ENCODE results near the gene OR2V2.

DNA sequence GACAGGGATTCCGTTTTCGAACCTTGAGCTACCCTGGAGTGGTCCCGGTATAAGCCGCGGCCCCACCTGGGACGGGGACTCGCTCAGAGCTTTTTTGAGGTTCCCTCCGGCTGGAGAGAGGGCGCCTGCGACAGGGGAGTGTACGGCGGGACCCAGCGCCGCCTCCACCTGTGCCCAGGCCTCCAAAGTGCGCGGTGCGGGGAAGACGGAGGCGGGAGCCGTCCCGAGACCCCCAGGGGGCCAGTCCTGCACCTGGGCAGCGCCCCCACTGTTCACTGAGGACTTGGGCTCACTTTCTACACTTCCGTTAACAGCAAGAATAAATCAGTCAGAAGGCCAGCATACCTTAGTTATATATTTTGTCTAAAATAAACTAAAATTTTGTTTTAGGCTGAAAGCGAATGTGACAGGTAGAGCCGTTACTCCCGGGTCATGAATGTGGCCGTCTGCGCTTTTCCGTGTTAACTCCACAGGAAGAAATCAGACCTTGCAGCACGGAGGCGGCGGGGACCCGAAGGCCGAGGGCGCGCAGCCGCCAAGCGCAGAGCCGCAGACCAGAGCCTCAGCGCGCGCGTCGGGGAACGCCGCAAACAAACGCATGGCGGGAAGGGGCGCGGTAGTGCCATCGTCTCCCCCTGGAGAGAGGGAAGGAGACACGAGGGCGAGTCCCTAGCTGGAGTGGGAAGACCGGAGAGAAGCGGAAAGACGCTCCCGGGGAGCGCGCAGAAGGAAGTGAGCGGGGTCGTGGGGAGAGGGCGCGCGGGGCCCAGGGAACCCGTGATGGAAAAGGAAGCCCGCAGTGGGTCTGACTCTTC lies 43.5 kb downstream of the OR2V2 start:
- TF ChIP-seq POLR2AphosphoS5 (IDR thresholded peaks at IDR 0.05) (peak; percentile 7), TAF1 (IDR thresholded peaks at IDR 0.05; ENCODE audit: low read depth) (no peak), MXI1 (conservative IDR thresholded peaks at IDR 0.05; ENCODE audit: poor library complexity, severe bottlenecking) (peak; percentile 56)
- TF ChIP-seq, protein P1, sequence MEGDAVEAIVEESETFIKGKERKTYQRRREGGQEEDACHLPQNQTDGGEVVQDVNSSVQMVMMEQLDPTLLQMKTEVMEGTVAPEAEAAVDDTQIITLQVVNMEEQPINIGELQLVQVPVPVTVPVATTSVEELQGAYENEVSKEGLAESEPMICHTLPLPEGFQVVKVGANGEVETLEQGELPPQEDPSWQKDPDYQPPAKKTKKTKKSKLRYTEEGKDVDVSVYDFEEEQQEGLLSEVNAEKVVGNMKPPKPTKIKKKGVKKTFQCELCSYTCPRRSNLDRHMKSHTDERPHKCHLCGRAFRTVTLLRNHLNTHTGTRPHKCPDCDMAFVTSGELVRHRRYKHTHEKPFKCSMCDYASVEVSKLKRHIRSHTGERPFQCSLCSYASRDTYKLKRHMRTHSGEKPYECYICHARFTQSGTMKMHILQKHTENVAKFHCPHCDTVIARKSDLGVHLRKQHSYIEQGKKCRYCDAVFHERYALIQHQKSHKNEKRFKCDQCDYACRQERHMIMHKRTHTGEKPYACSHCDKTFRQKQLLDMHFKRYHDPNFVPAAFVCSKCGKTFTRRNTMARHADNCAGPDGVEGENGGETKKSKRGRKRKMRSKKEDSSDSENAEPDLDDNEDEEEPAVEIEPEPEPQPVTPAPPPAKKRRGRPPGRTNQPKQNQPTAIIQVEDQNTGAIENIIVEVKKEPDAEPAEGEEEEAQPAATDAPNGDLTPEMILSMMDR (IDR thresholded peaks at IDR 0.05; ENCODE audit: poor library complexity, severe bottlenecking) = peak; percentile 49
